Right lobe of liver (tissue), 6 donors: ENCODE data around the gene FPR2. TPM values are rescaled to one million over a fixed set of nuclear protein-coding genes. Genes with fewer than 3 reads are reported as not detected.
"Not testable (repeated sequence)": the region's sequence is repeated elsewhere in the genome, so short reads cannot be mapped to it uniquely, and the experiment has no call there.

Experiments used
- ATAC-seq, 4 donors: fragments of 200-7000 bp; cut with Tn5 transposase; one replicate each; pipeline ENCODE4 v1.9.1; 2020; ENCODE audit warnings: mild to moderate bottlenecking in 4 of 4, moderate library complexity in 4 of 4
- DNase-seq, 3 donors: peaks; one replicate each; pipeline ENCODE4 v3.0.0-alpha.2; 2020
- H3K27ac ChIP-seq, 3 donors: fragments of 200-600 bp; one replicate each; pipeline ENCODE4 v1.8.0; 2022
- H3K27me3 ChIP-seq, 2 donors: fragments of 200-600 bp; one replicate each; pipeline ENCODE4 v1.8.0; 2022
- H3K36me3 ChIP-seq, 4 donors: fragments of 200-600 bp; sonication (generic) in 1 of 4; one replicate each; pipeline versions ENCODE4 v1.5.1 to v1.8.0; 2017 to 2022; ENCODE audit warnings: control low read depth in 1 of 4
- H3K4me1 ChIP-seq, 4 donors: fragments of 200-600 bp; sonication (generic) in 1 of 4; one replicate each; pipeline versions ENCODE4 v1.5.1 to v1.8.0; 2017 to 2022; ENCODE audit warnings: control low read depth in 1 of 4
- H3K4me3 ChIP-seq, 3 donors: fragments of 200-600 bp; one replicate each; pipeline ENCODE4 v1.8.0; 2022
- H3K9me3 ChIP-seq, 4 donors: fragments of 200-600 bp; sonication (generic) in 1 of 4; one replicate each; pipeline versions ENCODE4 v1.5.1 to v1.8.0; 2017 to 2022; ENCODE audit warnings: control low read depth in 1 of 4
- POLR2A ChIP-seq: fragments of 450-650 bp; IDR thresholded peaks from one replicate; pipeline ENCODE4 v1.6.1; 2017; ENCODE audit warnings: antibody characterized with exemption, mild to moderate bottlenecking
- WGBS: methylation state at CpG from one replicate; pipeline ENCODE4 v1.1.6; 2018; ENCODE audit warnings: low coverage, low lambda C conversion rate; ENCODE audit not compliant: insufficient coverage; ENCODE audit errors: missing lambda C conversion rate; 5-methylcytosine and 5-hydroxymethylcytosine counted together
- intact Hi-C, 2 donors: fragments of 100-400 bp; cut with DNase I; formaldehyde crosslinking; loops; one replicate each; pipeline versions ENCODE4 v1.11.2 to v1.14.1; 2022
- total RNA-seq, 6 experiments: library from RNA; depleted of rRNA in 2 of 6; stranded (reverse); fragments of >200 nt in 2 of 6; fragmentation: NEBNext Ultra II Directional in 3 of 6; extraction: Animal tissue kit (Norgen Biotek cat#: 25700) in 3 of 6; gene quantifications; one replicate each; pipeline versions ENCODE4 v1.1.0 to v1.2.4, GENCODE V29; 2016 to 2023
- TF ChIP-seq, protein P1 (sequence below), 4 donors: fragments of 200-600 bp in 3 of 4; fragments of 450-650 bp in 1 of 4; IDR thresholded peaks; one replicate each; pipeline versions ENCODE4 v1.5.1 to v1.8.0; 2016 to 2022; ENCODE audit warnings: antibody characterized with exemption in 4 of 4, mild to moderate bottlenecking in 2 of 4
- donor health status: DM: no; HTN: yes; CAD: no.
- donor health status: DM: no; HTN: no; CAD: no.
- donor health status: DM: no; HTN: no; CAD: no.
- donor health status: DM: no; HTN: yes; CAD: no.
- donor health status: DM: no; HTN: yes; CAD: no.

The FPR2 gene
- total RNA-seq, 6 experiments from 2014 or later = 0.75 to 1.6 (median 1.1) TPM

DNA sequence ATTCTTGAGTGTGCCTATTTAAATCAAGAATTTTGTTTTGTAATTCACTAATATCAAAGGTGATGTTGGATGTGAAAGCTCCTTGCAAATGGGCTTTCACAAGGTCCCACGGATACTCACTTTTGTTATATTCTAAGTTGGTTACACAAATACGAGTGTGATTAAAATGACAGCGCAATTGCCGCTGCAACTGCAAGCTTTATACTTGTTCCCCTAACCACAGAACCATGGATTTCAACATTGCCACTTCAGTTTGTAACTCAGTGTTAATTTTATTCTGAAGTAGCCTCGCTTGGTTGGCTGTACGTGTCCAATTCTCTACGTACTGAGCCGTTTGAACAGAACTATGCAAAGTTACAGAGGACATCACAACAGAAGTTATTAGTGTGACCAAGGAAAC is 44.4 kb downstream of the FPR2 start:
- not testable (repeated sequence) for H3K4me1 ChIP-seq, H3K36me3 ChIP-seq
- 64% methylated on average over 8 of the region's 8 CpGs for WGBS

DNA sequence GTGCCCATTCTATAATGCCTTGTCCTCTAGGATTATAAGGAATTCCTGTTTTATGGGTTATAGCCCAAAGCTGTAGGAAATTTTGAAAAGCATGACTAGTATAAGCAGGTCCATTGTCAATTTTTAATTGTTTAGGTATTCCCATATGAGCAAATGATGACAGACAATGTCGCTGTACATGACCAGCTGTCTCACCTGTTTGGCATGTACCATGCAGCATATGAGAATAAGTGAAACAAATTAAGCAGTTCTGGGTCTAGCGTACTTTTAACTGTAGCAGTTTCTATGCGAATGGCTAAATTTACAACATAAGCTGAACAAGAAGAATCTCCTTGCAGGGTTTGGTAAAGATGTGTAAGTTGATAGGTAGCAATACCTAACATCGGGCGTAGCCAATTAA is 45.6 kb downstream of the FPR2 start:
- H3K4me1 ChIP-seq, H3K27me3 ChIP-seq, H3K36me3 ChIP-seq, ATAC-seq, DNase-seq, H3K27ac ChIP-seq, H3K4me3 ChIP-seq, intact Hi-C loops, H3K9me3 ChIP-seq: not testable (repeated sequence)
- WGBS = 80% methylated on average over 5 of the region's 5 CpGs

More for the DNA sequence above, 44.4 kb downstream of the FPR2 start:
- H3K9me3 ChIP-seq, ATAC-seq, H3K27me3 ChIP-seq, H3K4me3 ChIP-seq, H3K27ac ChIP-seq, DNase-seq, intact Hi-C loops: not testable (repeated sequence)
- TF ChIP-seq POLR2A = peak; percentile 17

DNA sequence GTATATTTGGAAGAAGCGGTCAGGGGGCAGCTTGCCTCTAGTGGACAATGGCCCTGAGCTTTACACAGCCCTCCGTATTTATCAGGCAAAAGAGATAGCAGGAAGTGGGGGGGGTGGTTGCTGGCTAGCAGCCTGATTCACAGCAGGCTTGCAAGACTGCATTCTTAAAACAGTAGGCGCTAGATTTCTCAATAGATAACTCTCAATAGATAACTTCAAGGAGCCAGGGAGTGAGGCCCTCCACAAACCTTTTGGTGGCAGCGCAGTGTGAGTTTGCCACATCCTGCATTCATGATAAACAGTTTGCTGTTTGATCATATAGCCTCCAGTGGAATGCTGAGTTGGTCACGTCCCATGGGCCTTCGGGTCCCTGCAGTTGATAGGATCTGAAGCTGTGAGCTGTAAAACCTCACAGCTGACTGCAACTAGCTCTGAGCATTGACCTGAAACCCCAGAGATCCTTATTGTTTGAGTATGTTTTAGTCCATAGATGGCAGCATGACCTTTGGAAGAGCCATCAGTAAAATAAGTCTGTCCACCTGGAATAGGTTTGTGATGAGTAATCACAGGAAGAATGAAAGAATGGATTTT is 46.2 kb downstream of the FPR2 start:
- intact Hi-C loops = no loop called here
- no peaks in the 10 kb centered on the region for H3K4me1 ChIP-seq
- H3K4me3 ChIP-seq = no peak overlapping the region
- TF ChIP-seq POLR2A = no peak
- TF ChIP-seq, protein P1, sequence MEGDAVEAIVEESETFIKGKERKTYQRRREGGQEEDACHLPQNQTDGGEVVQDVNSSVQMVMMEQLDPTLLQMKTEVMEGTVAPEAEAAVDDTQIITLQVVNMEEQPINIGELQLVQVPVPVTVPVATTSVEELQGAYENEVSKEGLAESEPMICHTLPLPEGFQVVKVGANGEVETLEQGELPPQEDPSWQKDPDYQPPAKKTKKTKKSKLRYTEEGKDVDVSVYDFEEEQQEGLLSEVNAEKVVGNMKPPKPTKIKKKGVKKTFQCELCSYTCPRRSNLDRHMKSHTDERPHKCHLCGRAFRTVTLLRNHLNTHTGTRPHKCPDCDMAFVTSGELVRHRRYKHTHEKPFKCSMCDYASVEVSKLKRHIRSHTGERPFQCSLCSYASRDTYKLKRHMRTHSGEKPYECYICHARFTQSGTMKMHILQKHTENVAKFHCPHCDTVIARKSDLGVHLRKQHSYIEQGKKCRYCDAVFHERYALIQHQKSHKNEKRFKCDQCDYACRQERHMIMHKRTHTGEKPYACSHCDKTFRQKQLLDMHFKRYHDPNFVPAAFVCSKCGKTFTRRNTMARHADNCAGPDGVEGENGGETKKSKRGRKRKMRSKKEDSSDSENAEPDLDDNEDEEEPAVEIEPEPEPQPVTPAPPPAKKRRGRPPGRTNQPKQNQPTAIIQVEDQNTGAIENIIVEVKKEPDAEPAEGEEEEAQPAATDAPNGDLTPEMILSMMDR (IDR thresholded peaks at IDR 0.05) = no peak
- peak in 3 of 4 donors; percentile 42 to 57 (median 50) for ATAC-seq
- no peaks in the 10 kb centered on the region for H3K9me3 ChIP-seq
- no peak for DNase-seq
- H3K36me3 ChIP-seq = no peaks in the 10 kb centered on the region
- WGBS = 24% methylated on average over 6 of the region's 6 CpGs
- H3K27ac ChIP-seq = no peak overlapping the region
- no peaks in the 10 kb centered on the region for H3K27me3 ChIP-seq

DNA sequence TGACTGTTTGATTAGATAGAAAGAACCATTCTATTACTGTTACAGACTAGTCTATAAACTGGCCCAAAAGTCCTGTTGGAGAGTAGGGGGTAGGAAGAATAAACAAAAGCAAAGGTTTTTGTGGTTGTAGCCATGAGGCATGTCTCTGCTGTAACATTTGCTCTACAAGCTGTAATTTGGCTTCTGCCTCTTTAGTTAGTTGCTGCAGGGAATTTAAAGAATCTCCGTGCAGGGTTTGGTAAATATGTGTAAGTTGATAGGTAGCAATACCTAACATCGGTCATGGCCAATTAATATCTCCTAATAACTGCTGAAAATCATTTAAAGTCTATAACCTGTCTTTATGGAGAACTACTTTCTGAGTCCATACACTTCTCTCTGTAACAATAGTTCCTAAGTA is 46.9 kb downstream of the FPR2 start:
- no peak for DNase-seq
- Histone ChIP-seq H3K4me3 (no peak overlapping the region), H3K9me3 (no peaks in the 10 kb centered on the region), H3K36me3 (no peaks in the 10 kb centered on the region), H3K4me1 (no peaks in the 10 kb centered on the region), H3K27me3 (no peaks in the 10 kb centered on the region), H3K27ac (no peak overlapping the region)
- intact Hi-C loops = no loop called here
- no peak for TF ChIP-seq POLR2A
- TF ChIP-seq, protein P1 (IDR thresholded peaks at IDR 0.05) = no peak
- no peak for ATAC-seq
- WGBS = 82% methylated on average over 2 of the region's 2 CpGs

DNA sequence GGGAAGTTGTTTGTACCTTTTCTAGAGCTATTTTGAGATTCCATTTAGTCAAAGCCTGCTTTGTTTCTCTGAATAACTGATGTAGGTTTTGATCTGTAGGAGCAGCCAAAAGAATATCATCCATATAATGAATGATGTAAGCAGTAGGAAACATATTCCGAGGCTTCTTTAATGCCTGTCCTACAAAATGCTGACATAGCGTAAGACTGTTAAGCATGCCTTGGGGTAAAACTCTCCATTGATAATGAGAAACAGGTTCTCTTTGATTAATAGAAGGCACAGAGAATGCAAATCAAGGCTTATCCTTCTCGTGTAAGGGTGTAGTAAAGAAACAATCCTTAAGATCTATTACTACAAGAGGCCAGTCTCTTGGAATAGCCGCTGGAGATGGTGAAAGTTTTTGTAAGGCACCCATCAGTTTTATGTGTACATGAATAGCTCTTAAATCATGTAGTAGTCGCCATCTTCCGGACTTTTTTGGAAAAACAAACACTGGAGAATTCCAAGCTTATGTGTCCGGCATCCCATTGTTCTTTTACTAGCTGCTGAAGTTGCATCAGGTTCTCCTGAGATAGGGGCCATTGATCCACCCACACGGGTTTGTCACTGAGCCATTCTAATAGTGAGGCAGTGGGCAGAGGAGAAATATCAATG is 47.5 kb downstream of the FPR2 start:
- no peak for DNase-seq
- H3K4me1 ChIP-seq = no peaks in the 10 kb centered on the region
- intact Hi-C loops = no loop called here
- no peaks in the 10 kb centered on the region for H3K9me3 ChIP-seq
- WGBS = 60% methylated on average over 8 of the region's 8 CpGs
- no peak overlapping the region for H3K27ac ChIP-seq
- H3K27me3 ChIP-seq = no peaks in the 10 kb centered on the region
- ATAC-seq = no peak
- no peak for TF ChIP-seq POLR2A
- TF ChIP-seq, protein P1 (IDR thresholded peaks at IDR 0.05) = peak in 1 of 4 donors; percentile 12
- H3K4me3 ChIP-seq = no peak overlapping the region
- H3K36me3 ChIP-seq = no peaks in the 10 kb centered on the region
